ENCODE results near the gene S1PR4.

Gene S1PR4

DNA sequence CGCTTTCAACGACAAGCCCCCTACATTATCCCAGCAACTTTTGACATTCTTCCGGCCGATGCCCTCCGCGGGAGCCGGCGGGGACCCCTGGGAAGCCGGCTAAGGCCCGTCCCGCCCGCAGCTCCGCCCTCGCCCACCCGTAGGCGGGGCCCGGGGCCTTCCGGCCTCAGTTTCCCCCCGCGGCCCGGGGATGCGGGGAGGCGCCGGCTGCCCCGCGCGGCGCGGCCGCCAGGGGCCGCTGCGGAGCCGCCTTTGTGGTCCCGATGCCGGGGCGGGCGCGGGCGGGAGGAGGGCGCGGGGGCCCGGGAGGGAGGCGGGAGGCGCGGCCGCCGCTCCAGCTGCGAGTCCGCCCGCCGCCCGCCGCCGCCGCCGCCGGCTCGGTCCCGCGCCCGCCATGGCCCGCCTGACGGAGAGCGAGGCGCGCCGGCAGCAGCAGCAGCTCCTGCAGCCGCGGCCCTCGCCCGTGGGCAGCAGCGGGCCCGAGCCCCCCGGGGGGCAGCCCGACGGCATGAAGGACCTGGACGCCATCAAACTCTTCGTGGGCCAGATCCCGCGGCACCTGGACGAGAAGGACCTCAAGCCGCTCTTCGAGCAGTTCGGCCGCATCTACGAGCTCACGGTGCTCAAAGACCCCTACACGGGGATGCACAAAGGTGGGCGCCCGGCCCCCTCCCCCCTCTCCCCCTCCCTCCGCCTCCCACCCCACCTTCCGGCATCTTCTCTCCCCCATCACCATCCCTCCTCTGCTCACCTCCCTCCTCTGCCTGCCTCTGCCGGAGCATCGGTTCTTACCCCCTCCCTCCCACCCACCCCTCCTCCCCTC, 46.0 kb downstream of the S1PR4 start, which contains the start of gene CELF5:
Gene CELF5, plus strand, starts transcription at position 316 of the 823 bp plus-strand sequence. Its CDS starts 79 bp downstream, at position 395.
- DNase-seq, result peak; percentile 27 to 71 (median 44)

DNA sequence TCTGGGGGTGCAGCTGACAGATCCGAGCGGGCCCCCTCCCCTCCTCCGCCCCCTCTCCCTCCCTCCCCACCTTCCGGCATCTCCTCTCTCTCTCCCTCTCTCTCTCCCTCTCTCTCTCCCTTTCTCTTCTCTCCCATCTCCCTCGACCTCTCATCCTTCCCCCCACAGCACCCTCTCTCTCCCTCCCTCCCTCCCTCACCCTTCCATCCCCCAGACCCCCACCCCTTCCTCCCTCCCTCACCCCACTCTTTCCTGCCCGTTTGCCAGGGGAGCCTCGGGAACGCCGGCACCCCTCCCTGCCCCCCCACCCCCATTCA, 46.6 kb downstream of the S1PR4 start:
- no peak for DNase-seq

DNA sequence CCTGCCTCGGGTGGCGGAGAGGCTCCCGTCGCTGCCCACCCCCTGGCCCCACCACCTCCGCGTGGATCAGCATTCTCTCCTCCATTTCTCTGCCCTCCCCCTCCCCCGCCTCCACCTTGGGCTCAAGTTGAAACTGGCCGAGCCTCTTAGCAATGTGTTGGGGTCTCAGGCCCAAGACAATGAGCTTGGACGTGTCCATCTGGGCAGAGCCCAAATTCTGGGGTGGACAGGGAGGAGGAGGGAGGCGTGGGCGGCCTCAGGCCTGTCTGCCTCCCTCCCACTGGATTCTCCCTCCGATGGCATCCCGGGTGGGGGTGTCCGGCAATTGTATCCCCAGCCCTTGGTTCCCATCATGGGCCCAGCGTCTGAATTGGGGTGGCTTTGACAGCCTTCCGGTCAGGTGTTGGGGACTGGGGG, 47.1 kb downstream of the S1PR4 start:
- DNase-seq, result no peak

DNA sequence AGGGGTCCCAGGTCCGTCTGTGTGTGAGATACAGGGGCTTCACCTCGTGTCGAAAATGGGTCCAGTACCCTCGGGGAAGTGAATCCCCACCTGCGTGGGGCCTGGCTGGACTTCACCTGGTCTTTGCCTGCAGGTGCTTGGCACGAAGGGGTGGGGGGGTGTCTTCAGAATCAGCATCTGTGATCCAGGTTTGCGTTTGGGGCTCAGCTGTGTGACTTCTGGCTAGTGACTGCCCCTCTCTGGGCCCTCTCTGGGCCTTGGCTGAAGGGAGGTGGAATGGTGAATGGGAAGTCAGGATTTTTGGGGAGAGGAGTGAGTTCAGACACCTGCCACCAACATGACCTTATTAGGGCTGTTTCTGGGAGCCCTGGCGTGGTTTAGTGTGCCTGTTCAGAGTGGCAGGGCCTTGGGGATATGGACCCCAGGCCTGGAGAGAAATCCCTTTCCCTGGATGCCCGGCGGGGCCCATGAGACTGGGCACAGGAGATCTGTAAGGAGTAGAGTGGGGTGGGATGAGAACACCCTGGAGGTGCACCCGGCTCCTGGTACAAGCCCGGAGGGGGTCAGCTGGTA, 48.6 kb downstream of the S1PR4 start:
- no peak for DNase-seq

DNA sequence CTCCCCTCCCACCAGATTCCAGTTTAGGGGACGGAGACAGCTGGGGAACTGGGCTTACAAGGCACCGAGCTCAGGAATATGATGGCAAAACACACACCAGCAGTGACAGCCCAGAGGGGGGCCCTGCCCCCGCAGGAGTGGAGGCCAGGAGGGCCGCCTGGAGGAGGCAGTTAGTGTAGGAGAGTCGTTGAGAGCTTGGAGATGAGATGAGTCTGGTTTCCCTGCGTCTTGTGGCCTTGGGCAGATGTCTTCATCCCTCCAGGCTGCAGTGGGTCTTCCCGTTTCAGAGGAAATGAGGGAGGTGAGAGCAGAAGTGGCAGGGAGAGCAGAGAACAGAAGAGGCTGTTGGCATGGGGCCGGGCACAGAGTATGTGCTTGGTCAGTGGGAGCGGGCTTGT, 50.8 kb downstream of the S1PR4 start:
- no peak for DNase-seq
